Measurements from ENCODE around the gene CDK14. TPM values are rescaled to one million over a fixed set of nuclear protein-coding genes. Genes with fewer than 3 reads are reported as not detected.

CDK14 gene
- total and polyA plus RNA-seq, 2 donors (not counting 3 experiments of a cell fraction or from before 2014, with no cell fraction given) = 5.5 to 34.2 TPM

DNA sequence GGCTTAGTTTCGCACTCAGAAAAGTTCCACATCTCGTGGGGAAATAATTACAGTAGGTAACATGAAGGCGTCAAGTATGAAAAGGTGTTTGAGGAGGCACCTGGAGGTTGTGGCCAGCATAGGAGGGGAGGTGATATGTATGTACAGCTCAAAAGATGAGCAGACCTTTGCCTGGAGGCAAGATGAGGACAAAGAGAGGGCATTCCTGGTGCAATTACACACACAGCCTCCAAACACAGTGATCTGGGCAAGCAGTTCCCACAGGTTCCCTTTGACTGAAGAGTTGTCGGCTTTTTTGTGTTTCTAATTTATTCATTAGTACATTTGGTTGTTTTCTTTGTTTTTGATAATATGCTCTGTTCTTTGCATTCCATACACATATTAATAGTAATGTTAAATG, 46.9 kb downstream of the CDK14 start:
- BruUV-seq (replicated peaks) = no TSS peak
- Histone ChIP-seq H3K4me3 (replicated peaks in 1 of 3; ENCODE audit: insufficient read depth in 1 of 3, low read depth in 1 of 3, low read length in 3 of 3) (no peak overlapping the region), H2AFZ (ENCODE audit: low read depth, low read length) (no peak overlapping the region), H3K79me2 (ENCODE audit: control insufficient read depth, insufficient read depth, low read length) (peaks cover 5% of the 10 kb centered on the region), H3K36me3 (ENCODE audit: control insufficient read depth in 2 of 2, extremely low read depth in 1 of 2, insufficient read depth in 2 of 2, low read length in 2 of 2) (no peaks in the 10 kb centered on the region), H4K20me1 (replicated peaks; ENCODE audit: control insufficient read depth, extremely low read depth, insufficient read depth, low read length) (no peaks in the 10 kb centered on the region), H3K27me3 (ENCODE audit: control insufficient read depth in 2 of 2, insufficient read depth in 2 of 2, low read length in 2 of 2) (no peaks in the 10 kb centered on the region), H3K9me3 (replicated peaks; ENCODE audit: control insufficient read depth, insufficient read depth, low read length) (no peaks in the 10 kb centered on the region), H3K4me2 (ENCODE audit: insufficient read depth, low read length) (no peak overlapping the region), H3K9me1 (replicated peaks; ENCODE audit: control insufficient read depth, extremely low read depth, insufficient read depth, low read length) (no peaks in the 10 kb centered on the region), H3K4me1 (ENCODE audit: control insufficient read depth, extremely low read depth, insufficient read depth, low read length) (no peaks in the 10 kb centered on the region), H3K9ac (replicated peaks; ENCODE audit: extremely low read depth, insufficient read depth, low read length) (no peak overlapping the region), H3K27ac (ENCODE audit: insufficient read depth, low read depth, low read length) (no peak overlapping the region)
- no peak for TF ChIP-seq POLR2A (IDR thresholded peaks at IDR 0.05; ENCODE audit: low read depth, low read length)
- no peak for TF ChIP-seq FOS (IDR thresholded peaks at IDR 0.05; ENCODE audit: borderline replicate concordance, insufficient read depth, low read length)
- TF ChIP-seq MAX (IDR thresholded peaks at IDR 0.05; ENCODE audit: insufficient read depth, insufficient read length) = no peak
- no peak for TF ChIP-seq CTCF (IDR thresholded peaks at IDR 0.05; ENCODE audit: extremely low read depth in 1 of 2, insufficient read depth in 1 of 2, low read depth in 1 of 2, low read length in 2 of 2)
- TF ChIP-seq MYC (IDR thresholded peaks at IDR 0.05; ENCODE audit: low read depth, low read length) = no peak
- no peak for TF ChIP-seq GATA2 (IDR thresholded peaks at IDR 0.05; ENCODE audit: insufficient read depth, insufficient read length, low read depth, low read length)
- TF ChIP-seq POLR2AphosphoS5 (IDR thresholded peaks at IDR 0.05; ENCODE audit: insufficient read depth, low read depth, low read length) = no peak
- intact Hi-C loops (cut with micrococcal nuclease) (no loop called here), dilution Hi-C loops (cut with MboI; ENCODE audit: extremely low pct_ligation_motif_present, low sequenced_read_pairs) (no loop called here)
- no peak for FAIRE-seq
- ChIA-PET CTCF (no interaction called here), POLR2A (no interaction called here)
- no peak for DNase-seq (ENCODE audit: low read depth, low spot score)
